Measurements from ENCODE around the gene TYW1B.

DNA sequence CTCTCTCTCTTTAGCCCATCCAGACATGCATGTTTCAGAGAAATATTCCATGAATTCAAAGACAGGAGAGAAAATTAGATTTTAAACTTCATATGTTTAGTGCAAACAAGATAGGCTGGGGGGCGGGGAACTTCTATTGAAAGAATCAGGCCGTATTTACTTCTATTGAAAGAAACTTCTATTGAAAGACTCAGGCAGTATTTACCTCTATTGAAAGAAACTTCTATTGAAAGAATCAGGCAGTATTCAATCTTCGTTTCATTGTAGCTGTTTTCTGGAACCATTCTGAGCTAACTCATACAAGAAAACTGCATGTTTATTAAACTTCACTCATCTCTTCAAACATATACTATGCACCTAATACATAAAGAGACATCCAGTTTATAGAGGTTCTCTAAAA lies 123.1 kb downstream of the TYW1B start:
- no peak for TF ChIP-seq ZNF274 (IDR thresholded peaks at IDR 0.05; ENCODE audit: low read depth, low read length)
- no peak for TF ChIP-seq YY1 (IDR thresholded peaks at IDR 0.05; ENCODE audit: insufficient read depth, insufficient read length)
- TF ChIP-seq SUZ12 (IDR thresholded peaks at IDR 0.05; ENCODE audit: extremely low read depth, insufficient read depth, insufficient read length): no peak
